Stimulated activated naive CD4-positive, alpha-beta T cell treated with Interleukin-2 at 50 U/mL for 16 hours (primary cell): ENCODE results near the gene PCMT1.
"Not testable (repeated sequence)": the region's sequence is repeated elsewhere in the genome, so short reads cannot be mapped to it uniquely, and the experiment has no call there.

ENCODE experiments used
- DNase-seq: peaks from one replicate; lab custom pipeline; 2025; lab: John Stamatoyannopoulos, UW

Gene PCMT1

GRCh38 chr6:149750136-149750609 is 632 bp downstream of the PCMT1 start:
- peak; percentile 50 for DNase-seq

- no peak for DNase-seq
Observed at GRCh38 chr6:149751239-149751638, 1.7 kb downstream of the PCMT1 start.

- not testable (repeated sequence) for DNase-seq
Observed at GRCh38 chr6:149751920-149752319, 2.4 kb downstream of the PCMT1 start.

- DNase-seq, result no peak
Observed at GRCh38 chr6:149752600-149753373, 3.2 kb downstream of the PCMT1 start.

- DNase-seq, result not testable (repeated sequence)
Observed at GRCh38 chr6:149753374-149753637, 3.8 kb downstream of the PCMT1 start.

GRCh38 chr6:149754548-149754947 is 5.0 kb downstream of the PCMT1 start:
- DNase-seq, result no peak

- no peak for DNase-seq
Observed at GRCh38 chr6:149755300-149756260, 6.0 kb downstream of the PCMT1 start.

GRCh38 chr6:149756261-149756636 is 6.7 kb downstream of the PCMT1 start:
- DNase-seq, result no peak

- no peak for DNase-seq
Observed at GRCh38 chr6:149761438-149761837, 11.9 kb downstream of the PCMT1 start.

- DNase-seq, result no peak
Observed at GRCh38 chr6:149763866-149764265, 14.3 kb downstream of the PCMT1 start.

- no peak for DNase-seq
Observed at GRCh38 chr6:149766156-149766769, 16.7 kb downstream of the PCMT1 start.

GRCh38 chr6:149769676-149770075 is 20.1 kb downstream of the PCMT1 start:
- DNase-seq, result no peak

- no peak for DNase-seq
Observed at GRCh38 chr6:149771185-149771584, 21.6 kb downstream of the PCMT1 start.

- DNase-seq, result no peak
Observed at GRCh38 chr6:149771925-149772324, 22.4 kb downstream of the PCMT1 start.

GRCh38 chr6:149777624-149778023 is 28.1 kb downstream of the PCMT1 start:
- DNase-seq, result no peak

- DNase-seq, result no peak
Observed at GRCh38 chr6:149779644-149779963, 30.1 kb downstream of the PCMT1 start.

- DNase-seq, result no peak
Observed at GRCh38 chr6:149781715-149782114, 32.2 kb downstream of the PCMT1 start.

GRCh38 chr6:149782337-149782736 is 32.8 kb downstream of the PCMT1 start:
- no peak for DNase-seq

- DNase-seq, result no peak
Observed at GRCh38 chr6:149783551-149783950, 34.0 kb downstream of the PCMT1 start.

GRCh38 chr6:149806127-149806526 is 56.6 kb downstream of the PCMT1 start:
- no peak for DNase-seq

- no peak for DNase-seq
Observed at GRCh38 chr6:149809798-149810197, 60.3 kb downstream of the PCMT1 start.

GRCh38 chr6:149813351-149813750 is 63.8 kb downstream of the PCMT1 start:
- DNase-seq, result no peak

GRCh38 chr6:149815788-149816187 is 66.2 kb downstream of the PCMT1 start:
- no peak for DNase-seq
